ENCODE data around the gene NCOR1. TPM values are rescaled to one million over a fixed set of nuclear protein-coding genes. Genes with fewer than 3 reads are reported as not detected.

NCOR1 gene
- total RNA-seq (100 to 1,000 TPM; 118 TPM), total RNA-seq (120 to 428 (median 232) reads per million in 172 experiments)
- polyA plus RNA-seq (2013, experiment 1 of 2) = 67.4 TPM
- polyA plus RNA-seq (2013, experiment 2 of 2) = 85.3 TPM

GRCh38 chr17:16215273-16215964, at the start of gene NCOR1:
Gene NCOR1 (minus strand): TSS chr17:16215534. CDS start chr17:16194569, 20,965 bp downstream.
- Histone ChIP-seq H3K4me3 (ENCODE audit: low read length) (peak within 1 kb of the TSS; percentile 73), H3K9me3 (ENCODE audit: control insufficient read depth in 1 of 2, insufficient read depth in 1 of 2, low read length in 2 of 2) (no peaks in the 10 kb centered on the region), H3K27ac (ENCODE audit: low read depth in 1 of 2, low read length in 2 of 2) (peak within 1 kb of the TSS; percentile 72 to 79), H3K36me3 (ENCODE audit: insufficient read depth, low read length) (no peaks in the 10 kb centered on the region), H3K27me3 (ENCODE audit: control insufficient read depth in 1 of 2, insufficient read depth in 2 of 2, low read length in 2 of 2) (no peaks in the 10 kb centered on the region), H3K4me1 (ENCODE audit: insufficient read depth, low read length) (peaks cover 36% of the 10 kb centered on the region)
- no peak for TF ChIP-seq CTCF (IDR thresholded peaks at IDR 0.05)
- Mint-ChIP-seq H3K4me3 (peak within 1 kb of the TSS; percentile 100), H3K36me3 (ENCODE audit: low read depth) (peaks cover 15% of the 10 kb centered on the region), H3K27me3 (no peaks in the 10 kb centered on the region), H3K9me3 (no peaks in the 10 kb centered on the region), H3K27ac (peak within 1 kb of the TSS; percentile 99), H3K4me1 (ENCODE audit: low read depth) (peaks cover 58% of the 10 kb centered on the region)
- ATAC-seq (ENCODE audit: poor library complexity) = peak; percentile 87
- peak; percentile 79 to 95 (median 87) for DNase-seq
- ChIA-PET POLR2A (interaction anchor here (0.6 to 3.5 kb wide), 7 partner anchors 26 to 184 kb away, joined by 3 to 22 read pairs (median 4); partner anchors contain the start of gene UBB), CTCF (interaction anchor here (1.0 to 1.5 kb wide), 5 partner anchors 15 to 71 kb away, joined by 3 to 5 read pairs (median 4); no protein-coding TSS in a partner anchor)
- intact Hi-C loops (cut with DNase I, micrococcal nuclease) = loop anchor here (5.0 kb wide), 4 partner anchors 72 to 322 kb away; partner anchors contain the start of gene CENPV (in 1 of the 2)

- Histone ChIP-seq H3K4me3 (ENCODE audit: low read length) (no peak overlapping the region), H3K9me3 (ENCODE audit: control insufficient read depth in 1 of 2, insufficient read depth in 1 of 2, low read length in 2 of 2) (peaks cover 0 to 5% of the 10 kb centered on the region in 2 experiments), H3K27me3 (ENCODE audit: control insufficient read depth in 1 of 2, insufficient read depth in 2 of 2, low read length in 2 of 2) (no peaks in the 10 kb centered on the region), H3K36me3 (ENCODE audit: insufficient read depth, low read length) (no peaks in the 10 kb centered on the region), H3K27ac (ENCODE audit: low read depth in 1 of 2, low read length in 2 of 2) (no peak overlapping the region), H3K4me1 (ENCODE audit: insufficient read depth, low read length) (peaks cover 3% of the 10 kb centered on the region)
- Mint-ChIP-seq H3K4me1 (ENCODE audit: low read depth) (peaks cover 5% of the 10 kb centered on the region), H3K36me3 (ENCODE audit: low read depth) (no peaks in the 10 kb centered on the region), H3K4me3 (no peak overlapping the region), H3K9me3 (no peaks in the 10 kb centered on the region), H3K27me3 (no peaks in the 10 kb centered on the region), H3K27ac (no peak overlapping the region)
- no peak for TF ChIP-seq CTCF (IDR thresholded peaks at IDR 0.05)
- ATAC-seq (ENCODE audit: poor library complexity) (no peak), DNase-seq (no peak)
- intact Hi-C loops (cut with DNase I, micrococcal nuclease) = no loop called here
- ChIA-PET POLR2A (no interaction called here), CTCF (interaction anchor here (1.2 kb wide), 1 partner anchor 47 kb away, joined by 3 read pairs; the partner anchor contains the start of gene NCOR1)
Measured at GRCh38 chr17:16262201-16262600, 46.9 kb upstream of the NCOR1 start.

GRCh38 chr17:16261049-16261448, 45.7 kb upstream of the NCOR1 start:
- Mint-ChIP-seq H3K27ac (no peak overlapping the region), H3K36me3 (ENCODE audit: low read depth) (peaks cover under 1% of the 10 kb centered on the region), H3K4me1 (ENCODE audit: low read depth) (no peaks in the 10 kb centered on the region), H3K9me3 (no peaks in the 10 kb centered on the region), H3K27me3 (no peaks in the 10 kb centered on the region), H3K4me3 (no peak overlapping the region)
- Histone ChIP-seq H3K27me3 (ENCODE audit: control insufficient read depth in 1 of 2, insufficient read depth in 2 of 2, low read length in 2 of 2) (no peaks in the 10 kb centered on the region), H3K4me1 (ENCODE audit: insufficient read depth, low read length) (no peaks in the 10 kb centered on the region), H3K27ac (ENCODE audit: low read depth in 1 of 2, low read length in 2 of 2) (no peak overlapping the region), H3K36me3 (ENCODE audit: insufficient read depth, low read length) (no peaks in the 10 kb centered on the region), H3K9me3 (ENCODE audit: control insufficient read depth in 1 of 2, insufficient read depth in 1 of 2, low read length in 2 of 2) (peaks cover 0 to 5% of the 10 kb centered on the region in 2 experiments), H3K4me3 (ENCODE audit: low read length) (no peak overlapping the region)
- CTCF ChIA-PET = no interaction called here
- POLR2A ChIA-PET = interaction anchor here (1.2 kb wide), 1 partner anchor 12 kb away, joined by 3 read pairs; no protein-coding TSS in a partner anchor
- DNase-seq (no peak), ATAC-seq (ENCODE audit: poor library complexity) (no peak)
- no peak for TF ChIP-seq CTCF (IDR thresholded peaks at IDR 0.05)
- intact Hi-C loops (cut with DNase I, micrococcal nuclease) = no loop called here
